Left colon (tissue), 2 donors: ENCODE results near the gene RXRA. TPM values are rescaled to one million over a fixed set of nuclear protein-coding genes. Genes with fewer than 3 reads are reported as not detected.
A peak's percentile ranks its signal among the peaks of the same experiment; 100 is the strongest.

Source experiments
- ATAC-seq: fragments of 200-7000 bp; cut with Tn5 transposase; one replicate; pipeline ENCODE4 v1.9.1; 2020; ENCODE audit warnings: mild to moderate bottlenecking, moderate library complexity
- DNase-seq, 2 donors: peaks; one replicate each; pipeline ENCODE4 v3.0.0-alpha.2; 2020
- intact Hi-C, 2 donors: fragments of 100-400 bp; cut with DNase I in 1 of 2; cut with micrococcal nuclease in 1 of 2; formaldehyde crosslinking; loops; one replicate each; pipeline versions ENCODE4 v1.11.2 to v1.14.0; 2022; cut with DNase I, micrococcal nuclease
- total RNA-seq, 2 donors: library from RNA; stranded (reverse); fragmentation: NEBNext Ultra II Directional; extraction: Animal tissue kit (Norgen Biotek cat#: 25700); gene quantifications; one replicate each; pipeline ENCODE4 v1.2.1, GENCODE V29; 2021
- donor health status: DM: no; HTN: no; CAD: no.
- donor health status: DM: yes; HTN: yes; CAD: no.

Gene RXRA
- total RNA-seq, 2 donors from 2014 or later: 68.3 to 88.9 TPM

DNA sequence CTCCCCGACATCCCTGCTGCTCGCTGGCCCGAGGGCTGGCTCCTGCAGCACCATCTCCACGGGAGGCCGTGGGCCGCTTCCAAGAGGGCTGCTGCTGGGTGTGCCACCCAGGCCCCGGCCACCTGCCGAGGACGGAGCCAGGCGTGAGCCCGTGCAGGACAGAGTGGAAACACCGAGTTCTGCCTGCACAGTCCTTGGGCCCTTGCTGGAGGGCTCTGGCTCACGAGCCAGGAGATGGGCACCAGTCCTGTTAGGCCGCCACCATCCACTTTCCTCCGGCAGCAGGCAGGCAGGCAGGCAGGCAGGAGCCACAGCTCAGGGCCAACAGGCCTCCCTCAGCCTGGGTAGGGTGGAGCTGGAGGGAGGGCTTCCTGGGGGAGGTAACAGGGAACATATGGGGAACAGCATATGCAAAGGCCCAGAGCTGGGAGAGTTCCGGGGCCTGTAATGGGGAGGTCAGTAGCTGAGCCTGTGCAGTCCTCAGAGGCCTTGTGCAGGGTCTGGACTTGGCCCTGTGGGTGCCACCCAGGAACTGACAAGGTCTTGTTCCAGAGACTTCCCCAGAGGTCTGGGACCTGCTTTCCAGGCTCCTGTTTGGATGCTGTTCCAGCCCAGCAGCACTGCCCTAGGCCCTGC lies 31.9 kb downstream of the RXRA start:
- DNase-seq: no peak
- ATAC-seq: peak; percentile 3

DNA sequence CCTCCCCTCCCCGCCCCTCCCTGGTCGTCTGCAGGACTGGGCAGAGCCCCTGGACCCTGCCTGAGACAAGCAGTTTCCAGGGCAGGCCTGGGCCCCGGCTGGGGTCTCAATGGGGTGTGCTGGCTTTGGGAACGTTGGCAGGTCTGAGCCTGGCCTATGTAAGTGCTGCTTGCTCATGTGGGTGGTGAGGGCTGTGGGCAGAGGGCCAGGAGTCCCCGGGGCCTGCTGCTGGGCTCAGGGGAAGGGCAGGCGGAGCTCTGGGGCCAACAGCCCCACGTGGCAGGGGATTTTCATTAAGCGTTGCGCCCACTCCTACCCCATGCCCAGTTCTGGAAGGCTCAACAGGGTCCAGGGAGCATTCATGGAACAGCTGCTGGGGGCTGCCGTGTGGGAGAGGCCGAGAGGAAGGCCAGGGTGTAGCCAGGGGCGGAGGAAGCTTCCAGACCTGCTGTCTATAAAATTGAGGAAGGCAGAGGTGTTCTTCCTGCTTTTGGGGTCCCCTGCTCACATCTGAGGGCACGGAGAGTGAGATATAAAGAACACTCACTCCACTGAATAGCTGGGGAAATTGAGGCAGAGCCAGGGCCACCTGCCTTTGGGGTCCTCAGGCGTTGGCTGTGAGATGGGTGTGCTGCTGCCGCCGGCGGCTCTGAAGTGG lies 32.5 kb downstream of the RXRA start:
- ATAC-seq (no peak), DNase-seq (no peak)
- intact Hi-C loops: no loop called here

More for the DNA sequence above, 31.9 kb downstream of the RXRA start:
- intact Hi-C loops: no loop called here

GRCh38 chr9:134359493-134360179 lies 33.4 kb downstream of the RXRA start:
- intact Hi-C loops: no loop called here
- ATAC-seq (no peak), DNase-seq (no peak)

GRCh38 chr9:134360180-134360759 lies 34.0 kb downstream of the RXRA start:
- intact Hi-C loops: no loop called here
- no peak for ATAC-seq
- DNase-seq: no peak

DNA sequence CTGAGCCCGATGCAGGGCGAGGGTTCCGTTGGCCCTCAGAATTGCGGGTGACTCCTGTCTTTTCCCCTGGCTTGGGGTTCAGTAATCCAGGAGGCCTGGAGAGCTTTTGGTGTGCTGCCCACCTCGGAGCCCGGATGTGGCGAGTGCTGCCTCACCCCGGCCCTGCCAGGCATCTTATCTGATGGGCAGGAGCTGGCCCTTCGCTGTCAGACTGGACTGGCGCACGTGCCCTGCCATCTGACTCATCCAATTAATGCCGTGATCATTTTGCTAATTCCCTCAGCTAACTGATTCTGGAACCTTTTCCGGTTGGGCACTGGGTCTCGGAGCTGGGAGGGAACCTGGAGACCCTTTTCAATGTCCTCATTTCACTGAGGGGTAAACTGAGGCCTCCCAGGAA lies 34.6 kb downstream of the RXRA start:
- intact Hi-C loops: no loop called here
- DNase-seq (no peak), ATAC-seq (no peak)

GRCh38 chr9:134361426-134361825 lies 35.2 kb downstream of the RXRA start:
- DNase-seq (no peak), ATAC-seq (no peak)
- intact Hi-C loops: no loop called here

- ATAC-seq (no peak), DNase-seq (no peak)
- intact Hi-C loops: no loop called here
Measured at GRCh38 chr9:134361843-134362414, 35.7 kb downstream of the RXRA start.

- no peak for DNase-seq
- peak; percentile 28 for ATAC-seq
- intact Hi-C loops: no loop called here
Measured at GRCh38 chr9:134363450-134363849, 37.2 kb downstream of the RXRA start.

- DNase-seq (no peak), ATAC-seq (peak; percentile 12)
- intact Hi-C loops: no loop called here
Measured at GRCh38 chr9:134364391-134365114, 38.3 kb downstream of the RXRA start.

DNA sequence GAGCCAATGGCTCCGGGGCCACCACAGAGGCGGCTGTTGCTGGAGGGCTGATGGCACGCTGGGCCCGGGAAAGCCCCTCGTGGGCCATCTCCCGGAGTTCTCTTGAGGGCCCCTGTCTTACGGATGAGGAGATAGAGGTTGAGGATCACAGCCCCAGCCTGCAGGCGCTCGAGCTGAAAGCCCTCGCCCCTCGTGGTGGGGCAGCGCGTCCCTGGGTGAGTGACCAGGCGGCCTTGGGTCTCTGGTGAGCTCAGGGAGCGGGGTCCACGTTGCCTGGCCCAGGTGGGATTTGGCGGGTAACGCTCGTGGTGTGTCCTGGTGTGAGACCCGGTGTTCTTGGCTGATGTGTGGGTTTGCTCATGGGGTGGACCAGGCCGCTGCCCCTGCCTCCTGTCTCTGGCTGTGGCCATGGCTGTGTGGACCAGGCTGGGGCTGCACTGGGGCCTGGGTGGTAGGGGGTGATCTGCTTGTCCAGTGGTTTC lies 38.9 kb downstream of the RXRA start:
- DNase-seq: no peak
- intact Hi-C loops: no loop called here
- no peak for ATAC-seq

DNA sequence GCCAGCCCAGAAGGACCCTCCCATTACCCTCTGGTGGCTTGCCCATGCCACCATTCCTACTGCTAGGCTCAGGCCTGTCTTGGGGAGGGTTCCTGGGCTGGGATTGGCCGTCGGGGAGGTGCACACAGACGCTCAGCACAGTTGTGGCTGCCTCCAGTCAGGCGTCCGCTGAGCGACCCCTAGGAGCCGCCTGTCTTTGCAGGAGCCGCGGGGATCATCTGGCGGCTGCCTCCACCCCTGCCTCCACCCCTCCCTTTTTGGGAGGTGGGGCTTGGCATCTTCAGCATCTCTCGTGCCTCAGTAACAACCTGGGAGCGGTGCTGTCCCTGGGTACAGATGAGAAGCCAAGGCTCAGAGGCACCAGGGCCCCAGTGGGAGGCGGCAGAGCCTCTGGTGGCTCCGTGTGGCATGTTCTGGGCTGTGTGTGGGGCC lies 39.6 kb downstream of the RXRA start:
- ATAC-seq: peak; percentile 3

DNA sequence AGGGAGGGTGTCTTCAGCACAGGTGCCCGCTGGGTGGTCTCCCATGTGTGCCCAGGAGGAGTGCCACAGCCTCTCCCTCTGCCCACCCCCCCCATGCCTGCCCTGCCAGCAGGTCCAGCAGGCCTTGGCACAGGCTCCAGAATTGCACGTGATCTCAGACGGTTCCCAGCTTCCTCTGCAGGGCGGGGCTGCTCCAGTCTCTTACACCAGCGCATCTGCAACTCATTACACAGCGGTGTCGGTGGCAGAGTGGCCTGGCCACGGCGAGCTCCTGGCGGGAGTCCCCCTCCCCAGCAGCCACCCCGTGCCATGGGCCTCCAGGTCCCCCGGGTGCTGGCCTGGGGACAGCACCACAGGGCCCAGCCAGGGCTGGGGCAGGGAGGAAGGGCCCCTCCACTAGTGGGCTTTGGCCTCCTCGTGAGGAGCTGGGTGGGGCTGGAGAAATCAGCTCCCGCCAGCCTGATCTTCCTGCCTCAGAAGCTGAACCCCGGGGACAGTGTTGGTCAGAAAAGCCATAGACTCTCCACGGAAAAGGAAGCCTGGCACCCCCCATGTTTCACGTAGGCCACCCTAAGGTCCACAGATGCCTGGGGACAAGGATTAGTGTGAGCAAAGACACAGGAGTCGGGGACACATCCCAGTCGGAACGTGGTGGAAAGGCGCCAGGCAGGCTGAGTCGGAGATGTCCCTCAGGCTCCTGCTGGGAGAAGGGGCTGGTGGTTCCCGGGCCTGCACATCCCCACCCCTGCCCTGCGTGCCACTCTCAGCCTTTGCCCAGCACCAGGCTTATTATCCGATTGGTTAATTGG lies 40.2 kb downstream of the RXRA start:
- ATAC-seq (peak; percentile 88), DNase-seq (peak; percentile 91 to 95)
- intact Hi-C loops: no loop called here

More for the DNA sequence above, 39.6 kb downstream of the RXRA start:
- intact Hi-C loops: no loop called here
- DNase-seq: no peak

DNA sequence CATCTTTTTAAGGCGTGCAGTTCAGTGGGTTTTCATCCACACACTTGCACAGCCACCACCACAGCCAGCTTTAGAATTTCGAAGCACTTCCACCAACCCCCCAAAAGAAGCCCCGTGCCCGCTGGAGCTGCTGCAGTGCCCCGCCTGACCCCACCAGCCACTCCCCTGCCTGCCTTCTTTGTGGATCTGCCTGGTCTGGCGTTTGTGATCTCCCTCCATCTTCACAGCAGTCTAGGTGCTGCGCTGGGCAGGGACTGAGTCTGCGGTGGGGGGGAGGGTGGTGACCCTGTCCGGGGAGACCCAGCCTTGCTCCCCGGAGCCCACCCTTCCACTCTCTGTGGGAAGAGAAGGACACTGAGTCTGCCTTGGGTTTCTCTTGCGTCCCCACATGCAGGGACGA lies 40.8 kb downstream of the RXRA start:
- ATAC-seq (no peak), DNase-seq (no peak)
- intact Hi-C loops: no loop called here

DNA sequence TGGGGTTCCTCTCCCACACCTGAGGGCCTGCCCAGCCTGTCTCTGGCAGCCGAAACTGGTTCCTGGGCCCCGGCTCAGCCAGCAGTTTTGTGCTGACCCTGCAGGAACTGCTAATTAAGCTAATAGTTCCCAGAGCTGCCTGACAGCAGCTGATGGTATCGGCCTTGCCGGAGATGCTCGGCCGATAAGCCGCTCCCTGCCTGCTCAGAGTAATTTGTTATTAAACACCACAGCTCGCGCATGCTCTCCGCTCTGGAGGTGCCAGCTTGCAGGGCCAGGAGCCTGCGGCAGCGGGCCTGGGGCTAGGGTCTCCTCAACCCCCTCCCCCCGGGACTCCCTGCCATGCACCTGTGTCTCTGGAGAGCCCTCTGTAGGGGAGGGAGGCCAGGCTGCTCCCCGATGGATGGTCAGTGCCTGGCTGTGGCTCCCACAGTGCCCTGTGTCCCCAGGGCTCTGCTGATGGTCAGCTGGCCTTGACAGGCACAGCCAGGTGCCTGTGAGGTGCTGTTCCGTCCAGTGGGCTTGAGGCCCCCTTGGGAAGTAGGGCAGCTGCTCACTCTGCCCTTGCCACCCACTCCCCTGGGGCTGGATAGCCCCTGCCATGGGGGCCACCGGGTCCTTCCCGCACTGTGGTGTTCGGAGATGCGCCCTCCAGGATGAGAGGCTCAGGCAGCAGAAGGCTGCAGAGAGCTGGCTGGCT lies 41.7 kb downstream of the RXRA start:
- intact Hi-C loops: no loop called here
- ATAC-seq (no peak), DNase-seq (no peak)

DNA sequence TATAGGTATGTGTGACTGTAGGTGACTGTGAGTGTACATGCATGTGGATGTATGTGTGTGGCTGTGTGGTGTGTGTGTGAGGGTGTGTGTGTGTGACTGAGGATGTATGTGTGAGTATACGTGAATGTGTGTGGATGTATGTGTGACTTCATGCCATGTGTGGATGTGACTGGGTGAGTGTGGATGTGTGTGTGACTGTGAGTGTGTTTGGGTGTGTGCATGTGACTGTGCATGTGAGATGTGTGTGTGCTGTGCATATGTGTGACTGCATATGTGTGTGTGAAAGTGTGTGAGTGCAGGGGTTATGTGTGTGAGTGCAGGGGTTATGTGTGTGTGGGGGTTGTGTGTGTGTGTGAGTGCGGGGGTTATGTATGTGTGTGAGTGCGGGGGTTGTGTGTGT lies 42.3 kb downstream of the RXRA start:
- ATAC-seq (no peak), DNase-seq (no peak)
- intact Hi-C loops: no loop called here

DNA sequence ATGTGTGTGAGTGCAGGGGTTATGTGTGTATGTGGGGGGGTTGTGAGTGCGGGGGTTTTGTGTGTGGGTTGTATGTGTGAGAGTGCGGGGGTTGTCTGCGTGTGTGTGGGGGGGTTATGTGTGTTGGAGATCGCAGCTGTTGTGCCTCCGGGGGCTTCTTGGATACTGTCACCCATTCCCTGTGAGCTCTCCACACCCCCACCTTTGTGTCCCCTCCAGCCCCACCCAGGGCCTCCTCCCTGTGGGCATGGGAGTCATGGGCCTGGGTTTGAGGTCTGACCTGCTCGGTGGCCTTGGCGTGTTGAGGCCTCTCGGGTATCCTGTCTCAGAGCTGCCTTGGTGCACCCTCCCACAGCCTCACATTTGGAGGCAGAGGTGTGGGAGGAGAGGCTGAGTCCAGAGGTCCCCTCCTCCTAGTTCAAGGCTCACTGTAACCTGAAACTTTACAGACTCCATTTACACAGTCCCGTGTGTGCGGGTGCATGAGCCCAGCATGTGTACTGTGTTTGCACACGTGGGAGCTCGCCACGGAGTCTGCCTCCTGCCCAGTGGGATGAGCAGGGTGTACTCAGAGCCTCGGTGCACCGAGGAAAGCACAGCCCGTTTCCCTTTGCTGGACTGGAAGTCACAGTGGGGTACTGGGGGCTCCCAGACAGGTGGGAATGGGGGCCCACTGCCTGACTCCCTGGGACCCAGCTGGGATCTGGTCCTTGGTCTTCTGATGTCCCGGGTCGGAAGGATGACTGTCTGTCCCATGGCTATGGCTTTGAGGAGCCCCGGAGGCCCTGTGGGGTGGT lies 43.4 kb downstream of the RXRA start:
- DNase-seq (no peak), ATAC-seq (no peak)
- intact Hi-C loops: no loop called here

DNA sequence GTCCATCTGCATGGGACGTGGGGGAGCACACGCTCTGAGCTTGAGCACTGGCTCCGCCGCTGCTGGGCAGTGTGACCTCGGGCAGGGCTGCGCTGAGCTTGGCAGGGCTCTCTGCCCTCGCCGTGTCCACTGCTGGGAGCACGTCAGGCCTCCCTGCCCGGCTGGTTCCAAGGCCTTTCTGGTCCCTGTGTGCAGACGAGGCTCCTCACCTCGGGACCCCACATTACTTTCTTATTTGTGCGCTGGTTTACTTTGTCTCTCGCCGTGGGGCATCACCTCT lies 43.9 kb downstream of the RXRA start:
- DNase-seq: no peak
- ATAC-seq: no peak
- intact Hi-C loops: no loop called here
